Measurements from ENCODE around the gene CHORDC1.

DNA sequence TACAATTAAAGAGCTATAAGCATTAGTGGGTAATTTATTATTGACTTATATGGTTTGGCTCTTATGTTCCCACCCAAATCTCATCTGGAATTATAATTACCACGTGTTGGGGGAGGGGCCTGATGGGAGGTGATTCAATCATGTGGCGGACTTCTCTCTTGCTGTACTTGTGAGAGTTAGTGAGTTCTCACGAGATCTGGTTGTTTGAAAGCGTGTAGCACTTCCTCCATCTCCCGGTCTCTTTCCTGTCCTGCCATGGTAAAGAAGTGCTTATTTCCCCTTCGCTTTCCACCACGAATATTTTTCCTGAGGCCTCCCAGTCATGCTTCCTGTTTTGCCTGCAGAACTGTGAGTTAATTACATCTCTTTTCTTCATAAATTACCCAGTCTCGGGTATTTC, 28.1 kb upstream of the CHORDC1 start:
- TF ChIP-seq, protein P1, sequence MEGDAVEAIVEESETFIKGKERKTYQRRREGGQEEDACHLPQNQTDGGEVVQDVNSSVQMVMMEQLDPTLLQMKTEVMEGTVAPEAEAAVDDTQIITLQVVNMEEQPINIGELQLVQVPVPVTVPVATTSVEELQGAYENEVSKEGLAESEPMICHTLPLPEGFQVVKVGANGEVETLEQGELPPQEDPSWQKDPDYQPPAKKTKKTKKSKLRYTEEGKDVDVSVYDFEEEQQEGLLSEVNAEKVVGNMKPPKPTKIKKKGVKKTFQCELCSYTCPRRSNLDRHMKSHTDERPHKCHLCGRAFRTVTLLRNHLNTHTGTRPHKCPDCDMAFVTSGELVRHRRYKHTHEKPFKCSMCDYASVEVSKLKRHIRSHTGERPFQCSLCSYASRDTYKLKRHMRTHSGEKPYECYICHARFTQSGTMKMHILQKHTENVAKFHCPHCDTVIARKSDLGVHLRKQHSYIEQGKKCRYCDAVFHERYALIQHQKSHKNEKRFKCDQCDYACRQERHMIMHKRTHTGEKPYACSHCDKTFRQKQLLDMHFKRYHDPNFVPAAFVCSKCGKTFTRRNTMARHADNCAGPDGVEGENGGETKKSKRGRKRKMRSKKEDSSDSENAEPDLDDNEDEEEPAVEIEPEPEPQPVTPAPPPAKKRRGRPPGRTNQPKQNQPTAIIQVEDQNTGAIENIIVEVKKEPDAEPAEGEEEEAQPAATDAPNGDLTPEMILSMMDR (IDR thresholded peaks at IDR 0.05; ENCODE audit: low read length), result no peak
- TF ChIP-seq EZH2 (IDR thresholded peaks at IDR 0.05; ENCODE audit: borderline replicate concordance, low read length), result no peak

All from OCI-LY1 (cell line).